HG03442 (cell line): ENCODE measurements around the gene UBE4B.
"Not testable (repeated sequence)": the region's sequence is repeated elsewhere in the genome, so short reads cannot be mapped to it uniquely, and the experiment has no call there.

Experiments used
- ATAC-seq: cut with Tn5 transposase; IDR thresholded peaks from one replicate; pipeline ENCODE4 v1.9.1; 2021; ENCODE audit warnings: mild to moderate bottlenecking, moderate library complexity; ENCODE audit not compliant: unreplicated experiment

The UBE4B gene

DNA sequence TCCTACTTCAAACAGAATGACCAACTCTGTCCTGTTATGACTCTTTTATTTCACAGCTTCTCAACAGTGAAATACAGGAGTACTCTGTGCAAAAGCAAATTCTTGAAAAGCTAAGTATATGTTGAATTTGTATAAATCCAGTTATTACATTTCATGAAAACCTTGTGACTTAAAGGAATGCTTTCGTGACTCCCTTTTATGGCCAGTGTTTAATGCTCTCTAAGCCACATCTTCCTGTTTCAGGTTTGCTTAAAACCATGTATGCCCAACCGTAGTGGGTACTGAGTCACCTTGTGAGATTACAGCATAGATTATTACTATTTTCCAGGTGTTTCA is 137.4 kb downstream of the UBE4B start:
- ATAC-seq: peak; percentile 60

DNA sequence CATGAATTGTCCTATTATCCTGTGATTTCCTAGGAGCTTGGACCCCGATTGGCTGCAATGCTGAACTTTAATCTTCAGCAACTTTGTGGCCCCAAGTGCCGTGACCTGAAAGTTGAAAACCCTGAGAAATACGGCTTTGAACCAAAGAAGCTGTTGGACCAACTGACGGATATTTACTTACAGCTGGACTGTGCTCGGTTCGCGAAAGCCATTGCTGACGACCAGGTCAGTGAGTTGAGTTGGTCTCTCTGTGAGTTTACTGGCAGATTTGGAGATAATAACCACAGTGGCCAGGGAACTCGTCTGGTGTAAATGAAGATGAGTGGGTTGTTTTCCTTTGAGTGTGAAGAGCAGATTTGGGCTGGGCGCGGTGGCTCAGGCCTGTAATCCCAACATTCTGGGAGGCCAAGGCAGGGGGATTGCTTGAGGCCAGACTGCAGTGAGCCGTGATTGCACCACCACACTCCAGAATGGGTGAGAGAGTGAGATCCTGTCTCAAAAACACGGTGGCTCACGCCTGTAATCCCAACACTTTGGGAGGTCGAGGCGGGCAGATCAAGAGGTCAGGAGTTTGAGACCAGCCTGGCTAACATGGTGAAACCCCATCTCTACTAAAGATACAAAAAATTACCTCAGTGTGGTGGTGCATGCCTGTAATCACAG is 138.5 kb downstream of the UBE4B start:
- ATAC-seq: no peak

DNA sequence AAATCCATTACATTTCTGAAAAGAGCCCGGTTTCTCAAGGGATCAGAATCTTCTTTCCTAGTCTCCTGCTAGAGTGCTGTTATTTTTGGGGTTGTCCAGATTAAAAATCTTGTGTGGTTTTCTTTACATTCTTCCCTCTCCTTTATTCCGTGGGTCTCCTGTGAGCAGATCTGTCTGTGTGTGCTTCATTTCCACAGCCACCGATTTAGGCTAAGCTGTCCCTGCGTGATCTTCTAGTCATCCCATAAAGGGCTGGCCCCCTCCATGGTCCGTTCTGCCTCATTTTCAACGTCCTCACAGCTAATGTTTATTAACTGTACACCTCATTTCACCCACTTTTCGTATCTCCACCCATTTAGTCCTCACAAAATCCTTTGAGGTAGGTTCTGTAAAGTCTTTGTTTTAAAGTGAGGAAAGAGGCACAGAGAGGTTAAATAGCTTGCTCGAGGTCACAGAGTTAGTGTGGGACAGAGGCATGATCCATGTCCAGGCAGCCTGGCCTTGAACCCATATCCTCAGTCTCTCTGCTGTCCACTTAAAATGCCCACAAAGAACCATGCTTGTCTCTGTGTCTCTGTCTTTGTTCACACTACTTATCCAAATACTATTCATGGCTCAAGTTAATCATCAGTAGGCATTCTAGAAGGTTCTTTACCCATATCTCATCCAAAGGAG is 139.4 kb downstream of the UBE4B start:
- ATAC-seq: no peak

DNA sequence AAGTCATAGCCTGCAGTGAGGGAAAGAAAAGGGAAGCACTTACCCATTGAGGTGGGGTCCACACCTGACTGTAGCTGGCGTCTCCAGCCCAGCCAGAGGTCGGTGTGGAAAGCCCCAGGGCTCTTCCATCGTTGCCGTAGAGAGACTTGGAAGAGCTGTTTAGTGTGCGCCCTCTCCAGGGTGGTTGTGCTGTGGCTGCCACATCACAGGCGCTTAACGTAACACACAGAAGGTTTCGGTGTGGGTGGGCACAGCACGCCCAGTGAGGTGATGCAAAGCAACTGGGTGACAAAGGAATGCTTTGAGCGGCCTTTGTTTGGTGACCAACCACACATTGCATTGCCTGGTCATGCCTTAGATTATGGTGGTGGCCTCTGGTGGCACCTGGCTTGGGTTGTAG is 140.8 kb downstream of the UBE4B start:
- ATAC-seq: no peak

DNA sequence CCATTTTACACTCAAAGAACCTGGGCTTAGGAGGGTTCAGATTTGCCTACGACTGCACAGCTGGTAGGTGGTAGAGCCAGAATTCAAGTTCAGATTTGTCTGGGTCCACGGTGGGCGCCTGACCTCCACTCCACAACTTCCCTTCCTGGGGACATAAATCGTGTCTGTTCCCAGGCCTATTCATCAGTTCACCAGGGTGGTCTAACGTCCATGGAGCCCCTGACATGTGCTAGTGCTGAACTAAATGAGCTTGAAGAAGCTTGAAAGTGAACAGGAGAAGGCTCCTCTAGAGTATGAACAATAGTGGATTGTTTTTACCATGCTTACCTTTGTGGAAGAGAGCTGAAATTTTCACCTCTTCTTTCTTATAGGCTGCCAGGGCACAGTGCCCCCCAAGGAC is 145.1 kb downstream of the UBE4B start:
- no peak for ATAC-seq

DNA sequence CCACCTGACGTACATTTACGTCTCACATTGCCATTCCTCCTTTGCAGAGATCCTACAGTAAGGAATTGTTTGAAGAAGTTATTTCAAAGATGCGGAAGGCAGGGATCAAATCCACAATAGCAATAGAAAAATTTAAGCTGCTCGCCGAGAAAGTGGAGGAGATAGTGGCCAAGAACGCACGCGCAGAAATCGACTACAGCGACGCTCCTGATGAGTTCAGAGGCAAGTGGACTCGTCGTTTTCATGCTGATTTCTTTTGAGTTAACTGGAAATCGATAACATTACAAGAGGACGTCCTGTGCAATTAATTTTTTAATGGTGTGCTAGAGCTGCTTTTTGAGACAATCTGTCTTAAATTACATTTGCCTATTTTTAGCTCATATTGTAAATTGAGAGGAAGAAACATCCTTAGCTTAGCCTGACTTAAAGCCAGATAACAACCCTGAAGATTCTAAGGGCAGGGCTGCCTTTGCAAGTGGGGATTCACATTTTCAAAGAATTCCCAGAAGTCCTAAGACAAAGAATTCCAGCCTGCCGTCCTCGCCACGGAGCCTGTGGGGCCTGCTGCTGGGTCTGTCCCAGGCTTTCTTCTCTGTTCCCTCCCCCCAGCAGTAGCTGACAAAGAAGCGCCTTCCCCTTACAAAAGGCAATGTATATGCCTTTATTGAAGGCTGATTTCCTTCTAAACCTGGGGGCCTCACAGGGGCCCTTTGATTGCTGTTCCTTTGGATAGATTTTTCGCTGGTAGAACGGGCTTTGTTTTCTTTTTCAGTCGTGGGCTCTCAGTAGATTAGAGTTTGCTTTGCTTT is 146.0 kb downstream of the UBE4B start:
- ATAC-seq: no peak

DNA sequence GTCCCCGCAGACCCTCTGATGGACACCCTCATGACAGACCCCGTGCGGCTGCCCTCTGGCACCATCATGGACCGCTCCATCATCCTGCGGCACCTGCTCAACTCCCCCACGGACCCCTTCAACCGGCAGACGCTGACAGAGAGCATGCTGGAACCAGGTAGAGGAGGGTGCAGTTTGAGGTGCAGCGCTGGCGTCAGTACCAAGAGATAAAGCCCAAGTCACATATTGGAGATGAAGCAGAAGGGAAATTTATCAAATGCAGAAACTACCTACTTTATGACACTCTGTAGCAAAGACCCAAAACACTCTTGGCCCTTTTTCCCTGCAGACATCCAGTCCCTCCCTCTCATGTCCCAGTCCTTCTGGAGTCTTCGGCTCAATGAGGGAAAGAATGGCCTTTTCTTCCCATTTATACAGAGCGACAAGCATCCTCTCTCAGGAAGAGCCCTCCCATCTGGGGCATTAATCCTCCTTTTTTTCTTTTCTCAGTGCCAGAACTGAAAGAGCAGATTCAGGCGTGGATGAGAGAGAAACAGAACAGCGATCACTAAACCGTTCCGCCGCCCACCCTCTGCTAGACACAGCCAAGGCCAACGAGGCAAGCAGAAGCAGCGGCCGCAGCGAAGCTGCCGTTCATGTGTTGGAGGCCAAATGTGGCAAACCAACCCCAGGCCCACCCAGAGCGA is 146.8 kb downstream of the UBE4B start:
- ATAC-seq: no peak

DNA sequence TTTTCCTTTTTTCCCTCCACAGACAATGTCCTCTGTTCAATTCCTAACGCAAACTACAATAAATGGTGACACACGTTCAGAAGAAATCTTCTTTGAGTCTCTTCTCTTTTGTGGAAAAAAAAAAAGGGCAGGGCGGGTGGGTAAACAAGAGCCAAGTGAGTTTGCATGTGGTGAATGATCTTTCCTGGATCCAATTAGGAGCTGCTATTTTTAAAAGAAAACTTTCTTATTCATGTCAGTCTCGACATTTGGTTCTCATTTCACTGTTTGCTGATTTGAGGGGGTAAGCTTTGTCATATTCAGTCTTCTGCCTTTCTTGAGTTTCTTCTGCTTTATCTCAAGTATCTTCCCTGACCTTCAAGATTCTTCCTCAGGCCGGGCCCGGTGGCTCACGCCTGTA is 148.4 kb downstream of the UBE4B start:
- ATAC-seq: no peak

DNA sequence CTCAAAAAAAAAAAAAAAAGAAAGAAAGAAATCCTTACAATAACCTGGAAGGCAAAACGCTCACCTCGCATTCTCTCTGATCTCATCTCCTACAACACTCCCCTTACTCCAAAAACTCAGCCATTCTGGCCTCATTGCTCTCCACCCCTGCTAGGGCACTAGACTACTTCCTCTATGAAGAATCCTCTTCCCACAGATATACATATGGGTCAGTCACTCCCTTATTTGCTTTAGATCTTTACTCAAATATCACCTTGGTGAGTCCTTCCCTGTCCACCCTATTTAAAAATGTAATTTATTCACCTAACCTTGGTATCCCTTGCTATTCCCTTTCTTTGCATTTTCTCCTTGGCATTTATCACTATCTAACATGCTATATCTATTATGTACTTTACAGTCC is 153.0 kb downstream of the UBE4B start:
- no peak for ATAC-seq

DNA sequence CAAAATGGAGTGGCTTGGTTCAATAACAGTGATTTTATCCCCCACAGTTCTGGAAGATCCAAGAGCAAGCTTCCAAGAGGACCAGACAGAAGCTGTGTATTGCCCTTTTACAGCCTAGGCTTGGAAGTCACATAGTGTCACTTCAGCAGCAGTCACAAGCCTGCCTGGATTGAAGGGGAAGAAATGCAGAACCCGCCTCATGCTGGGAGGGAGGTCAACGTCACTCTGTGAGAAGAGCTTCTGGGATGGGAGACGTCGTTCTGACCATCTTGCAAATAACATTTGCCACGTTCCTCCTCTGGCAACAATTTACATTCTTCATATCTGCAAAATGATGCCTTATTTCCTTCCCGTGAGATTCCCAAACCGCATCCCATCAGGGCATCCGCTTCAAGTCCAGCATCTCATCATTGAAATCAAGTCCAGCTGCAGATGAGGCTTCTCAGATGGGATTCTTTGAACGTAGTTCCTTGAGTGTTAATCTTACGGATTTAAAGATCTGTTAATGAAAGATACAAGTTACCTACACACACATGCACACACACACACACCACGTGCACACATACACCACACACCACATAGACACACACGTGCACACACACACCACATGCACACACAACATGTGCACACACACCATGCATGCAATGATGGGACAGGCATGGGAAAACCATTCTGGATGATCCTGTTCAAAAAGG is 153.7 kb downstream of the UBE4B start:
- ATAC-seq: no peak

DNA sequence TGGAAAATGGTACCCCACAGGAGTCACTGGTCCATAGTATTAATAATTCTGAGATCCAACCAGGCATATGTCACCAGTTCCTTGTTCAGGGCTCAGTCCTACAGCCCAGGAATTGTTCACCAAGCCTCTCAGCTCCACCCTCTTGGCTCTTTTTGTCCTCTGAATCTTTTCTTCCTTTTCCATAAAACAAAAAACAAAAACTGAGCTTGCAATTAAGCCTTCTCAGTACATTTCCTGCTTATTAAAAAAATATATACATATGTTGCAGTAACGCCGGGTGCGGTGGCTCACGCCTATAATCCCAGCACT is 154.2 kb downstream of the UBE4B start:
- ATAC-seq: no peak

DNA sequence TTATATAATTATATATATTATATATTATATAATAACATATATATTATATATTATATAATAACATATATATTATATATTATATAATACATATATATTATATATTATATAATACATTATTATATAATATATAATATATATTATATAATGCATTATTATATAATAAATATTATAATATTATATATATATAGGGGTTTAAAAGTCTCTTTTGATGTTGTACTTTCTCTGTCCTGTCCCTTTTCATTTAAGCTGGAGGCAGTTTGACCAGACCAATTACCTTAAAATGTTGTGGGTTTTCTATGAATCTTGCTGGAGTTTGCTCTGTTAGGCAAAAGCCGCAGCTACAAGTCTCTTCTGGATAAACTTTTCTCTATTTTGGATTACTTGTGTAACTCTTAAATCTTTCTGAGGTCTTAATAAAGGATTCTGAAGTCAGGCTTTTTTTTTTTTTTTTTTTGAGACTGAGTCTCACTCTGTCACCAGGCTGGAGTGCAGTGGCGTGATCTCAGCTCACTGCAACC is 155.4 kb downstream of the UBE4B start:
- ATAC-seq: no peak

DNA sequence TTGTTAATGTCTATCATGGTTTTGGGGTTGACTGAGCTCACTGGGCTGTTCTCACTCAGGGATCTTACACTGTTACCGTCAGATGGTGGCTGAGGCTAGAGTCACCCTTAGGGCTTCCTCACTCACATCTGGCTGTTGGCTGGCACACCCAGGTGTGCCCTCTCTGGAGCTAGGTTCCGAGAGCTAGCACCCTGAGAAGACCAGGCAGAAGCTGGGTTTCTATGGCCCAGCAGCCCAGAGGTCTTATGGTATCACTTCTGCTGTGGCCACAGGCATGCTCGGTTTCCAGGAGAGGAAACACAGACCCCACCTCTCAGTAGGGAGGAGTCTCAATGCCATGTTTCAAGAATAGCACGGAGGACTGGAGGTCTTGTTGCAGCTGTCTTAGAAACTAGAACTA is 156.9 kb downstream of the UBE4B start:
- no peak for ATAC-seq

DNA sequence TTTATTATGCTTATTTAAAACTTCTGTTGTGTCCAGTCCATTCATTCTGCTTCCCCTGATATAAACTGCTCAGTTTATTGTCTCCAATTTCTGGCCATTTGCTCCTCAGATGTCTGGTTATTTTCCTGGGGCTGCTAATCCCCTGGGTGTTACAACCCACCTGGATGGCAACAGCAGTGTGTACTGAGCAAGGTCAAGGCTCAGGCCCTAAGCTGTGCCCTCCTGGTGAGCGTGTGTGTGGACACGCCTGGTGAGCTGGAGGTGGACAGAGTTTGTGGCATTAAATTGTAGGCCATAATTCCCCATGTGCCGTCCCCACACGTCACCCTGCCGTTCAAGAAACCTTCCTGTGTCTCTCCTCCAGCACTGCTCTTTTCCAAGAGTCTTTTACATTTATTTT is 159.5 kb downstream of the UBE4B start:
- no peak for ATAC-seq

DNA sequence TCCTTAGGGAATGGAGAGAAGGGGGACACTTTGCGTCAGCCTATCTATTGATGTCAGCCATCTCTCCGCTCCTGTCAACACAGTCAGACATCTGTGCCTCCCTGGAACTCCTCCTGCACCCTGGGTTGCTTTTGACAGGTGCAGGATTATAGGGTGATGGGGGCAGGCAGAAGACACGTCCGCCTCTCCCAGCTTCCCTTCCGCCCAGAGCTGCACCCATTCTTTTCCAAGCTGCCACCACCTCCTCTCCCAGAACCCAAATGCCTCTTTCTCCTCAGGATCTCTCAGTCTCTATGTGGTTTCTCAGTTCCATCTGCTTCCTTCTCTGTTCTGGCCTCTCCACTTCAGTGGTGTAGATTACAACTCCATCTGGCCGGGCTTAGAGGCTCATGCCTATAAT is 160.5 kb downstream of the UBE4B start:
- no peak for ATAC-seq

DNA sequence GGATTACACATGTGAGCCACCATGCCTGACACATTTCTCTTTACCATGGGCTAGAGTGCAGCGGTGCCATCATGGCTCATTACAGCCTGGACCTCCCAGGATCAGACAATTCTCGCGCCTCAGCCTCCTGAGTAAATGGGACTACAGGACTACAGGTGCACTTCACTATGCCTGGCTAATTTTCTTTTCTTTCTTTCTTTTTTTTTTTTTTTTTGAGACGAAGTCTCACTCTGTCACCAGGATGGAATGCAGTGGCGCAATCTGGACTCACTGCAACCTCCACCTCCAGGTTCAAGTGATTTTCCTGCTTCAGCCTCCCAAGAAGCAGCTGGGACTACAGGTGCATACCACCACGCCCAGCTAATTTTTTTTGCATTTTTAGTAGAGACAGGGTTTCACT is 162.8 kb downstream of the UBE4B start:
- no peak for ATAC-seq

DNA sequence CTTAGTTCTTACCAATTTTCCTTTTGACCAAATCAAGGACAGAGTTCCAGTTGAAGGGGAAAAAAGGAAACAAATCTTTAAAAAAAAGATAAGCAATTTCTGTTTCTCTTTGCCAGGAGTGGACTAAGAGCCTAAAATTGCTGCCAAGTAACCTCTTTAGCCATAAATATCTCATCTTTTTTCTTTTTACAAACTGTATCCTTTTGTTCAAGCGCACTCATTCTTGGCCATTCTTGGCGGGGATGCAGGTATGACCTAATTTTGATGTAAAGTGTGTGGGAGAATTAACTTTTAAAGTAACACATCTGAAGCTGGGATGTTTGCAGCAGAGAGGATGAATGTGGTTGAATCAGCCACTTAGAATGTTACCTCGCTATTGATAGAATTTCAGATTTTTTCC is 164.2 kb downstream of the UBE4B start:
- no peak for ATAC-seq

DNA sequence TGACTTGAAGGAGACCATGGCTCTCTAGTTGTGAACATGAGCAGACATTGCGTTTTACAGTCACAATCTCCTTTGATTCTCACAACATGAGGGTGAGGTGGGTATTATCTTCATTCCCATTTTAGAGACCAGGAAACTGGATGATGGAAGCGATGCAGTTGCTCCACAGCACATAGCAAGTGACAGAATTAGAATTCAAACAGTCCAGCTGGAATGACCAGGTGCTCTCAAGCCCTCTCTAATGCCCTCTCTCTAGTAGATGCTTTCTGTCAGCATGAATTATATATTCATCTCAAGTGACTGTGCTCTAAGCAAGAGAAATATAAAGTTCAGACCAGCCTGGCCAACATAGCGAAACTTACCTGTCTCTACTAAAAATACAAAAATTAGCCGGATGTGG is 167.9 kb downstream of the UBE4B start:
- ATAC-seq: no peak

DNA sequence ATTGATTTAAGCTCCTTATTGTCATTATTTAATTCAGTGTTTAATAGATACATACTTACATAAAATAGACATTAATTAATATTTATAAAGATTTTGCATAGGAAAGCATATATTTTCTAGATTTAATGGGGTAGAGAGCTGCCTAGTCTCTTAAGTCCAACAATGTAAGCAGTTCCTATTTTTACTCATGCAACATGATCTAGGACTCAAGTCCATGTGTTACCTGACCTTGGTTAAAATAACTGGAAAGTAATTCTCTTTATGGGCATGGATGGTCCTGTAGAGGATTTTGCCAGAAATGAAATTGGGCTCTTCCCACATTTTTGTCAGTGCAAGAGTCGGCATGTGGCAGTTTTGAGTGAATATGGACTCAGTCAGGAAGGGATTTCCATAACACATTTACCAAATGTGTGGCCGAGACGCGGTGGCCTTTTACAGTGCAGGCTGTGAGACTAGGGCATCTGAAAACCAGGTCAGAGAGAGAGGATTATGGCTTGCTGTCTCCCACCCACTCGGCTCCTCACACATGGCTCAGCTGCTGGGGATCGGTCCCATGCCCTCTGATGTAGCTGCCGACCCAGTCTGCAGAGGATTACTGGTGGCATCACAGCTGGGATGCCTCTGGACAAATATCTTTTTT is 171.4 kb downstream of the UBE4B start:
- no peak for ATAC-seq

DNA sequence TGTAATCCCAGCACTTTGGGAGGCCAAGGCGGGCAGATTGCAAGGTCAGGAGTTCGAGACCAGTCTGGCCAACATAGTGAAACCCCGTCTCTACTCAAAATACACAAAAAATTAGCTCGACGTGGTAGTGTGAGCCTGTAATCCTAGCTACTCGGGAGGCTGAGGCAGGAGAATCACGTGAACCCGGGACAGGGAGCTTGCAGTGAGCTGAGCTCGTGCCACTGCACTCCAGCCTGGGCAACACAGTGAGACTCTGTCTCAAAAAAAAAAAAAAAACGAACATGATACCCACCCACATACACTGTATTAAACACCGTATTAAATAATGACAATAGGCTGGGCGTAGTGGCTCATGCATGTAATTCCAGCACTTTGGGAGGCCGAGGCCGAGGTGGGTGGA is 172.4 kb downstream of the UBE4B start:
- ATAC-seq: not testable (repeated sequence)

DNA sequence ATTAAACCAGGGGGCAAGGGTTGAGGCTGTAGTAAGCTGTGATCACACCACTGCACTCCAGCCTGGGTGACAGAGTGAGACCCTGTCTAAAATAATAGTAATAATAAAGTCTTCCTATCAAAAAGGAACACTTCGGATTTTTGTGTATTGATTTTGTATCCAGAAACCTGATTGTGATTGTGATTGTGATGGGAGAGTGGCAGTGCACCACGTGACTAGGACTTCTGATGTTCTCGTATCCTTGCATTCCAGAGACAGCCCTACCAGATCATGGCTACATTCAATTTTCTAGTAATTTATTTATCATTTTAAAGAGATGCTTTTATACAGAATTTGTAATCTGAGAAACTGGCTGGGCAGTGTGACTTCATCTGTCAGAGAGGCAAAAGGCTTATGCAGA is 175.1 kb downstream of the UBE4B start:
- no peak for ATAC-seq
